BE2C (cell line): ENCODE results near the gene SWT1.

Experiments used
- DNase-seq: peaks from one replicate; pipeline ENCODE4 v3.0.0-alpha.2; 2020
- H3K27me3 ChIP-seq: fragments of 250-450 bp; sonication (Bioruptor Pico); 2 replicates; pipeline ENCODE4 v1.5.1; 2020; ENCODE audit warnings: mild to moderate bottlenecking
- H3K36me3 ChIP-seq: fragments of 250-450 bp; sonication (Bioruptor Pico); 2 replicates; pipeline ENCODE4 v1.5.1; 2020; ENCODE audit warnings: mild to moderate bottlenecking
- H3K4me1 ChIP-seq: fragments of 250-450 bp; sonication (Bioruptor Pico); 2 replicates; pipeline ENCODE4 v1.5.1; 2020
- H3K4me3 ChIP-seq: 2 replicates; pipeline ENCODE4 v1.5.1; 2011; ENCODE audit warnings: low read depth, low read length
- H3K9me3 ChIP-seq: fragments of 250-450 bp; sonication (Bioruptor Pico); 2 replicates; pipeline ENCODE4 v1.5.1; 2020
- CTCF ChIP-seq: IDR thresholded peaks from 2 replicates; pipeline ENCODE4 v1.5.1; 2012; ENCODE audit warnings: mild to moderate bottlenecking, low read depth, low read length

SWT1 gene

GRCh38 chr1:185154912-185155513 is 2.0 kb upstream of the SWT1 start:
- DNase-seq = no peak
- Histone ChIP-seq H3K4me3 (peak overlapping the region; percentile 79), H3K36me3 (no peaks in the 10 kb centered on the region), H3K27me3 (no peaks in the 10 kb centered on the region), H3K4me1 (no peaks in the 10 kb centered on the region), H3K9me3 (no peaks in the 10 kb centered on the region)
- no peak for TF ChIP-seq CTCF

GRCh38 chr1:185155600-185156287 is 1.2 kb upstream of the SWT1 start:
- no peaks in the 10 kb centered on the region for H3K4me1 ChIP-seq
- DNase-seq = no peak

GRCh38 chr1:185156288-185156853 is 596 bp upstream of the SWT1 start:
- Histone ChIP-seq H3K4me3 (peak overlapping the region; percentile 79), H3K36me3 (no peaks in the 10 kb centered on the region), H3K4me1 (no peaks in the 10 kb centered on the region), H3K9me3 (no peaks in the 10 kb centered on the region), H3K27me3 (no peaks in the 10 kb centered on the region)
- no peak for DNase-seq
- no peak for TF ChIP-seq CTCF

More at GRCh38 chr1:185155600-185156287, 1.2 kb upstream of the SWT1 start:
- H3K27me3 ChIP-seq = no peaks in the 10 kb centered on the region
- TF ChIP-seq CTCF = no peak
- H3K4me3 ChIP-seq = peak overlapping the region; percentile 79
- no peaks in the 10 kb centered on the region for H3K36me3 ChIP-seq
- H3K9me3 ChIP-seq = no peaks in the 10 kb centered on the region

GRCh38 chr1:185157599-185158412 is 839 bp downstream of the SWT1 start:
- H3K36me3 ChIP-seq = no peaks in the 10 kb centered on the region
- no peak for DNase-seq
- no peaks in the 10 kb centered on the region for H3K4me1 ChIP-seq
- H3K4me3 ChIP-seq = peak overlapping the region; percentile 79
- no peaks in the 10 kb centered on the region for H3K9me3 ChIP-seq
- no peaks in the 10 kb centered on the region for H3K27me3 ChIP-seq
- TF ChIP-seq CTCF = no peak

- DNase-seq = no peak
- no peak for TF ChIP-seq CTCF
- no peaks in the 10 kb centered on the region for H3K4me1 ChIP-seq
- no peaks in the 10 kb centered on the region for H3K27me3 ChIP-seq
- H3K4me3 ChIP-seq = no peak overlapping the region
- no peaks in the 10 kb centered on the region for H3K36me3 ChIP-seq
- H3K9me3 ChIP-seq = no peaks in the 10 kb centered on the region
Observed at GRCh38 chr1:185158800-185159199, 1.8 kb downstream of the SWT1 start.
